Measurements from ENCODE around the gene CLEC20A. TPM values are rescaled to one million over a fixed set of nuclear protein-coding genes. Genes with fewer than 3 reads are reported as not detected.

Gene CLEC20A
- total RNA-seq, 1 donor from 2014 or later = not detected

DNA sequence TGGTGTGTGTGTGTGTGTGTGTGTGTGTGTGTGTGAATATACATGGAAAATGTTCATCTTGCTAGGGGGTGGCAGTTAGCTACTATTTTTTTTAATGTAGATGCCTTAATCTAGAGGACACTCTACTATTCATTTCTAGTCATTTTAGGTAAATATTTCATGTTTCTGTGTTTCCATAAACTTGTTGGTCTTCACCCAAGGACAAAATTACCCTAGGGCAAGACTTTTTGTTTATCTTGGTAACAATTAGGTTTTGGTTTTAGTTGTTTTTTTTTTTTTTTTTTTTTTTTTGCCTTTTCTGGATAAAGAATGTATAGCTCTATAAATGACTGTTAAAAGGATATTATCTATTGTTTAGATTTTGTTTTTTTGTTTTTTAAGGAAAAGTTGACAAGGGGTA is 32.2 kb downstream of the CLEC20A start:
- TF ChIP-seq, protein P1, sequence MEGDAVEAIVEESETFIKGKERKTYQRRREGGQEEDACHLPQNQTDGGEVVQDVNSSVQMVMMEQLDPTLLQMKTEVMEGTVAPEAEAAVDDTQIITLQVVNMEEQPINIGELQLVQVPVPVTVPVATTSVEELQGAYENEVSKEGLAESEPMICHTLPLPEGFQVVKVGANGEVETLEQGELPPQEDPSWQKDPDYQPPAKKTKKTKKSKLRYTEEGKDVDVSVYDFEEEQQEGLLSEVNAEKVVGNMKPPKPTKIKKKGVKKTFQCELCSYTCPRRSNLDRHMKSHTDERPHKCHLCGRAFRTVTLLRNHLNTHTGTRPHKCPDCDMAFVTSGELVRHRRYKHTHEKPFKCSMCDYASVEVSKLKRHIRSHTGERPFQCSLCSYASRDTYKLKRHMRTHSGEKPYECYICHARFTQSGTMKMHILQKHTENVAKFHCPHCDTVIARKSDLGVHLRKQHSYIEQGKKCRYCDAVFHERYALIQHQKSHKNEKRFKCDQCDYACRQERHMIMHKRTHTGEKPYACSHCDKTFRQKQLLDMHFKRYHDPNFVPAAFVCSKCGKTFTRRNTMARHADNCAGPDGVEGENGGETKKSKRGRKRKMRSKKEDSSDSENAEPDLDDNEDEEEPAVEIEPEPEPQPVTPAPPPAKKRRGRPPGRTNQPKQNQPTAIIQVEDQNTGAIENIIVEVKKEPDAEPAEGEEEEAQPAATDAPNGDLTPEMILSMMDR (IDR thresholded peaks at IDR 0.05; ENCODE audit: unreplicated experiment) = no peak
- no peak overlapping the region for H3K27ac Mint-ChIP-seq
- no peaks in the 10 kb centered on the region for H3K9me3 Mint-ChIP-seq
- DNase-seq (ENCODE audit: low spot score in 2 of 2, unreplicated experiment in 2 of 2) = no peak
- no peaks in the 10 kb centered on the region for H3K27me3 Mint-ChIP-seq (ENCODE audit: low read depth)
- H3K4me1 Mint-ChIP-seq = peaks cover 6% of the 10 kb centered on the region
- H3K4me3 Mint-ChIP-seq = no peak overlapping the region
- peaks cover 38% of the 10 kb centered on the region for H3K36me3 Mint-ChIP-seq

DNA sequence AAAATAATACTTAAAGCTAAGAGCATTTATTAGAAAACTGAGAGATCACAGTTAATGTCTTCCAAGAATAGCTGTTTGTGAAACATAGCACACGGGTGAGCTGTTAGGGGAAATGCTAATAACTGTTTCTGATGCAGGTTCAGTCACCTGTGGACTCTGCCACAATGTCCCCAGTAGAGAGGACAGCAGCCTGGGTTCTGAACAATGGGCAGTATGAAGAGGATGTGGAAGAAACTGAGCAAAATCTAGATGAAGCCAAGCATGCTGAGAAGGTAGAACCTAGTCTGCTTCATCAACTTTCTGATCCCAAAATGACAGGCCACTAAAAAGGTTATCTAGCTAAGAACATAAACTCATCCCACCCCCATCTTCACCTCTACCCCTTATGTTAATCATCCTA is 32.6 kb downstream of the CLEC20A start:
- TF ChIP-seq, protein P1 (IDR thresholded peaks at IDR 0.05; ENCODE audit: unreplicated experiment) = no peak
- no peaks in the 10 kb centered on the region for H3K9me3 Mint-ChIP-seq
- H3K4me3 Mint-ChIP-seq = no peak overlapping the region
- no peaks in the 10 kb centered on the region for H3K27me3 Mint-ChIP-seq (ENCODE audit: low read depth)
- no peak overlapping the region for H3K27ac Mint-ChIP-seq
- peaks cover 38% of the 10 kb centered on the region for H3K36me3 Mint-ChIP-seq
- H3K4me1 Mint-ChIP-seq = peaks cover 6% of the 10 kb centered on the region
- DNase-seq (ENCODE audit: low spot score in 2 of 2, unreplicated experiment in 2 of 2) = no peak

GRCh38 chr1:178461701-178462100 is 35.1 kb downstream of the CLEC20A start:
- no peaks in the 10 kb centered on the region for H3K4me1 Mint-ChIP-seq
- DNase-seq (ENCODE audit: low spot score in 2 of 2, unreplicated experiment in 2 of 2) = no peak
- peak overlapping the region; percentile 30 for H3K27ac Mint-ChIP-seq
- TF ChIP-seq, protein P1 (IDR thresholded peaks at IDR 0.05; ENCODE audit: unreplicated experiment) = no peak
- no peaks in the 10 kb centered on the region for H3K27me3 Mint-ChIP-seq (ENCODE audit: low read depth)
- peaks cover 37% of the 10 kb centered on the region for H3K36me3 Mint-ChIP-seq
- H3K9me3 Mint-ChIP-seq = no peaks in the 10 kb centered on the region
- no peak overlapping the region for H3K4me3 Mint-ChIP-seq

- Mint-ChIP-seq H3K9me3 (no peaks in the 10 kb centered on the region), H3K36me3 (peaks cover 38% of the 10 kb centered on the region), H3K4me1 (no peaks in the 10 kb centered on the region)
Measured at GRCh38 chr1:178461104-178461503, 35.7 kb downstream of the CLEC20A start.

DNA sequence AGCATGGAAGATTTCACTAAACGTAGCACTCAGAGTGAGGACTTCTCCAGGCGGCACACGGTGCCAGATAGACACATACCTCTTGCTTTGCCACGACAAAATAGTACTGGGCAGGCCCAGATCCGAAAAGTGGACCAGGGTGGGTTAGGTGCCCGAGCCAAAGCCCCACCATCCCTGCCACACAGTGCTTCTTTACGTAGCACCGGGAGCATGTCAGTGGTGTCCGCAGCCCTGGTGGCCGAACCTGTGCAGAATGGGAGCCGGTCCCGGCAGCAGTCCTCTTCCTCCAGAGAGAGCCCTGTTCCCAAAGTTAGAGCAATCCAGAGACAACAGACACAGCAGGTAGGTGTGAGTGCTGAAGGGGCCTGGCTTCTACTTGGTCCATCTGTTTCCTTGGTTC is 38.6 kb downstream of the CLEC20A start:
- DNase-seq (ENCODE audit: low spot score in 2 of 2, unreplicated experiment in 2 of 2) = no peak
- H3K4me1 Mint-ChIP-seq = no peaks in the 10 kb centered on the region
- no peaks in the 10 kb centered on the region for H3K27me3 Mint-ChIP-seq (ENCODE audit: low read depth)
- TF ChIP-seq, protein P1 (IDR thresholded peaks at IDR 0.05; ENCODE audit: unreplicated experiment) = no peak
- H3K36me3 Mint-ChIP-seq = peaks cover 28% of the 10 kb centered on the region
- no peak overlapping the region for H3K4me3 Mint-ChIP-seq
- H3K27ac Mint-ChIP-seq = no peak overlapping the region
- H3K9me3 Mint-ChIP-seq = no peaks in the 10 kb centered on the region

More at GRCh38 chr1:178461104-178461503, 35.7 kb downstream of the CLEC20A start:
- TF ChIP-seq, protein P1 (IDR thresholded peaks at IDR 0.05; ENCODE audit: unreplicated experiment) = no peak
- Mint-ChIP-seq H3K27ac (peak overlapping the region; percentile 53), H3K27me3 (ENCODE audit: low read depth) (no peaks in the 10 kb centered on the region), H3K4me3 (no peak overlapping the region)
- no peak for DNase-seq (ENCODE audit: low spot score in 2 of 2, unreplicated experiment in 2 of 2)

DNA sequence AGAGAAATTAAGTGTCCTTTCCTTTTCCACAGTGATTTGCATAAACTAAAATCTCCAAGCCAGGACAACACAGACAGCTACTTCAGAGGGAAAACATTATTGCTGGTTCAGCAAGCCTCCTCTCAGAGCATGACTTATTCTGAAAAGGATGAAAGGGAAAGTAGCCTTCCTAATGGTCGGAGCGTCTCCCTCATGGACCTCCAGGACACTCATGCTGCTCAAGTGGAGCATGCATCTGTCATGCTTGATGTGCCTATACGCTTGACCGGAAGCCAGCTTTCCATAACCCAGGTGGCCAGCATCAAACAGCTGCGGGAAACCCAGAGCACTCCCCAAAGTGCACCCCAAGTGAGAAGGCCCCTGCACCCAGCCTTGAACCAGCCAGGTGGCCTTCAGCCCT is 39.1 kb downstream of the CLEC20A start:
- no peaks in the 10 kb centered on the region for H3K27me3 Mint-ChIP-seq (ENCODE audit: low read depth)
- no peak for DNase-seq (ENCODE audit: low spot score in 2 of 2, unreplicated experiment in 2 of 2)
- peaks cover 28% of the 10 kb centered on the region for H3K36me3 Mint-ChIP-seq
- no peaks in the 10 kb centered on the region for H3K4me1 Mint-ChIP-seq
- TF ChIP-seq, protein P1 (IDR thresholded peaks at IDR 0.05; ENCODE audit: unreplicated experiment) = no peak
- no peak overlapping the region for H3K4me3 Mint-ChIP-seq
- no peaks in the 10 kb centered on the region for H3K9me3 Mint-ChIP-seq
- no peak overlapping the region for H3K27ac Mint-ChIP-seq
